ENCODE data around the gene FUT2. TPM values are rescaled to one million over a fixed set of nuclear protein-coding genes. Genes with fewer than 3 reads are reported as not detected.

Gene FUT2
- polyA plus RNA-seq, 1 donor (not counting 4 experiments of a cell fraction or from before 2014, with no cell fraction given), result 2.3 TPM

DNA sequence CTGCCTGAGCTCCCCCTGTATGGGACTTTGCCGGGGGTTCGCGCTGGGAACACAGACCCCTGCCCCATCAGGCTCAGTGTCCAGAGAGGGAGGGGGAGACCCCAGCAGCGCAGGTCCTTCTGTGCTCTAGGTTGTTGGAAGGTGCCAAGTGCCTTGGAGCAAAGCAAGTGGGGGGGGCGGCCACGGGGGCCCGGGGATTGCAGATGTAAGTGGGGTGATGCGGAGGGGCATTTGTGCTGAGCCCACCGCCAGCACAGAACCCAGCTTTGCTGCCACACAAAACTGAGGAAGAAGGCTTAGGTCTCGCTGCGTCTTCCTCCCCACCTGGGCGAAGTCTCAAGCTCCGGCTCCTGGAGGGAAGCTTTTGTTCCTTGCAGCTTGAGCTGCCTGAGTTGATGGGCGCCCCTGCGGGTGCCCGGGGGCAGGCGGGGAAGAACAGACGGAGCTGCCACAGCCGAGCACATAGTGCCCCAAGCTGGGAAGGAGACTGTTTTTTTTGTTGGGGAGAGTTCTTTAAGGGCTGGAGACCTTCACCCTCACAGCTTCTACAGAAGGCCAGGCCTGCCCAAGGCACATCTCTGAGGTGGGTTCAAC lies 21.5 kb upstream of the FUT2 start:
- no peak for FAIRE-seq
- TF ChIP-seq, protein P1, sequence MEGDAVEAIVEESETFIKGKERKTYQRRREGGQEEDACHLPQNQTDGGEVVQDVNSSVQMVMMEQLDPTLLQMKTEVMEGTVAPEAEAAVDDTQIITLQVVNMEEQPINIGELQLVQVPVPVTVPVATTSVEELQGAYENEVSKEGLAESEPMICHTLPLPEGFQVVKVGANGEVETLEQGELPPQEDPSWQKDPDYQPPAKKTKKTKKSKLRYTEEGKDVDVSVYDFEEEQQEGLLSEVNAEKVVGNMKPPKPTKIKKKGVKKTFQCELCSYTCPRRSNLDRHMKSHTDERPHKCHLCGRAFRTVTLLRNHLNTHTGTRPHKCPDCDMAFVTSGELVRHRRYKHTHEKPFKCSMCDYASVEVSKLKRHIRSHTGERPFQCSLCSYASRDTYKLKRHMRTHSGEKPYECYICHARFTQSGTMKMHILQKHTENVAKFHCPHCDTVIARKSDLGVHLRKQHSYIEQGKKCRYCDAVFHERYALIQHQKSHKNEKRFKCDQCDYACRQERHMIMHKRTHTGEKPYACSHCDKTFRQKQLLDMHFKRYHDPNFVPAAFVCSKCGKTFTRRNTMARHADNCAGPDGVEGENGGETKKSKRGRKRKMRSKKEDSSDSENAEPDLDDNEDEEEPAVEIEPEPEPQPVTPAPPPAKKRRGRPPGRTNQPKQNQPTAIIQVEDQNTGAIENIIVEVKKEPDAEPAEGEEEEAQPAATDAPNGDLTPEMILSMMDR (optimal IDR thresholded peaks at IDR 0.05 in 1 of 3, IDR thresholded peaks at IDR 0.05 in 1 of 3, conservative IDR thresholded peaks at IDR 0.05 in 1 of 3; ENCODE audit: extremely low read depth in 1 of 3, insufficient read depth in 2 of 3, low read length in 3 of 3), result no peak
- TF ChIP-seq EZH2 (IDR thresholded peaks at IDR 0.05; ENCODE audit: low read length), result no peak
- Histone ChIP-seq H3K36me3 (ENCODE audit: control insufficient read depth in 2 of 2, extremely low read depth in 1 of 2, insufficient read depth in 2 of 2, low read length in 2 of 2) (no peaks in the 10 kb centered on the region), H3K79me2 (ENCODE audit: control insufficient read depth, insufficient read depth, low read length) (no peaks in the 10 kb centered on the region), H3K9me3 (ENCODE audit: control insufficient read depth, low read depth, low read length) (no peaks in the 10 kb centered on the region), H3K27me3 (ENCODE audit: control insufficient read depth, extremely low read depth, insufficient read depth, low read length) (no peaks in the 10 kb centered on the region), H3K4me3 (ENCODE audit: control insufficient read depth in 2 of 3, extremely low read depth in 1 of 3, insufficient read depth in 2 of 3, low read depth in 1 of 3, low read length in 3 of 3) (no peak overlapping the region), H3K9ac (ENCODE audit: control insufficient read depth, extremely low read depth, insufficient read depth, low read length) (no peak overlapping the region), H3K27ac (ENCODE audit: control insufficient read depth, insufficient read depth, low read length) (no peak overlapping the region), H3K9me1 (ENCODE audit: control insufficient read depth, extremely low read depth, insufficient read depth, low read length) (no peaks in the 10 kb centered on the region), H4K20me1 (ENCODE audit: control insufficient read depth, extremely low read depth, insufficient read depth, low read length) (no peaks in the 10 kb centered on the region), H3K4me2 (ENCODE audit: control insufficient read depth, extremely low read depth, insufficient read depth, low read depth, low read length) (no peak overlapping the region), H3K4me1 (ENCODE audit: control insufficient read depth, extremely low read depth, insufficient read depth, low read length) (no peaks in the 10 kb centered on the region), H2AFZ (ENCODE audit: control insufficient read depth, low read length) (no peak overlapping the region)
- DNase-seq (ENCODE audit: low read depth, low spot score), result no peak
- dilution Hi-C loops (cut with MboI; ENCODE audit: extremely low pct_ligation_motif_present, low sequenced_read_pairs), result no loop called here

DNA sequence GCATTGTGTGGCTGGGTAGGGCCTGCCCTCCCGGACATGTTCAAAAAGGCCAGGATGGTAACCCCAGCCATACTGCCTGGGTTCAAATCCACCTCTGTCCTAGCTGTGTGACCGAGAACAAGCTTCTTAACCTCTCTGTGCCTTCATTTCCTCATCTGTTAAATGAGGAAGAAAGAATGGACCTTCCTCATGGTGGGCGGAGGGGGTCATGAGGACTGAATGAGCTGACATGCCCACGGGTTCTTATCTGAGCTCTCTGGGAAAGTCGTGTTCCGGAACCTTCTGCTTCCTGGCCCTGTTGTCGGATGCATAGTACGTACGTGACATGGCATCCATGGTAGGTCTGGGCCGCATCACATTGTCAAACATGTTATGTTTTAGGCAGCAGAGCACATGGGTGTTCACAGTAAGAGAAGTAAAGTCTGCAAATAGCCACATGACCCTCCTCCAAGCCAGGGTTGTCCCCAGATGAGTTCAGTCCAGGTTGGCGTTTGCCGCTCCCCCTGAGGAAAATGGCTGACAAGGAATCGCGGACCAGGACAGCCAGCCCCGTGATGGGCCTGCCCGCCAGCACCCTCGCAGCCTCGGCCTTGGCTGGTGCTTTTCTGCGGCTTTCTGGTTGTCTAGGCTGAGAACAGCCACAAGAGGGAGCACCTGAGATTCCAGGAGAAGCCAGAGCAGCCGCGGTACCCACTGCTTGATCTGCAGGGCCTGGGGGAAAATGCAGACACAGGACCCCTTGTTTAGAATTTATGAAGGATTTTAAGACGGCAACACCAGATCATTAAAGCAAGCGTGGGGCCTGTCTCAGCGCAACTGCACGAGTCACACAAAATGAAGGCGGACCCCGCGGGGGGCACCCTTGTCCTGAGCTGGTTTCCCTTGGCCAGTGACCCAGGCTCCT lies 20.6 kb upstream of the FUT2 start:
- TF ChIP-seq EZH2 (IDR thresholded peaks at IDR 0.05; ENCODE audit: low read length), result no peak
- TF ChIP-seq, protein P1 (optimal IDR thresholded peaks at IDR 0.05 in 1 of 3, IDR thresholded peaks at IDR 0.05 in 1 of 3, conservative IDR thresholded peaks at IDR 0.05 in 1 of 3; ENCODE audit: extremely low read depth in 1 of 3, insufficient read depth in 2 of 3, low read length in 3 of 3), result peak; percentile 71 to 93 (median 73)
- H3K27ac ChIP-seq (ENCODE audit: control insufficient read depth, insufficient read depth, low read length), result no peak overlapping the region
- no peaks in the 10 kb centered on the region for H3K36me3 ChIP-seq (ENCODE audit: control insufficient read depth in 2 of 2, extremely low read depth in 1 of 2, insufficient read depth in 2 of 2, low read length in 2 of 2)
- H3K9me3 ChIP-seq (ENCODE audit: control insufficient read depth, low read depth, low read length), result no peaks in the 10 kb centered on the region
- no peaks in the 10 kb centered on the region for H3K79me2 ChIP-seq (ENCODE audit: control insufficient read depth, insufficient read depth, low read length)
- FAIRE-seq (peak; percentile 63), DNase-seq (ENCODE audit: low read depth, low spot score) (no peak)
- H3K4me3 ChIP-seq (ENCODE audit: control insufficient read depth in 2 of 3, extremely low read depth in 1 of 3, insufficient read depth in 2 of 3, low read depth in 1 of 3, low read length in 3 of 3), result no peak overlapping the region
- dilution Hi-C loops (cut with MboI; ENCODE audit: extremely low pct_ligation_motif_present, low sequenced_read_pairs), result no loop called here
- no peak overlapping the region for H2AFZ ChIP-seq (ENCODE audit: control insufficient read depth, low read length)
- no peaks in the 10 kb centered on the region for H4K20me1 ChIP-seq (ENCODE audit: control insufficient read depth, extremely low read depth, insufficient read depth, low read length)
- no peaks in the 10 kb centered on the region for H3K4me1 ChIP-seq (ENCODE audit: control insufficient read depth, extremely low read depth, insufficient read depth, low read length)
- no peak overlapping the region for H3K4me2 ChIP-seq (ENCODE audit: control insufficient read depth, extremely low read depth, insufficient read depth, low read depth, low read length)
- H3K9ac ChIP-seq (ENCODE audit: control insufficient read depth, extremely low read depth, insufficient read depth, low read length), result no peak overlapping the region
- H3K9me1 ChIP-seq (ENCODE audit: control insufficient read depth, extremely low read depth, insufficient read depth, low read length), result no peaks in the 10 kb centered on the region
- H3K27me3 ChIP-seq (ENCODE audit: control insufficient read depth, extremely low read depth, insufficient read depth, low read length), result no peaks in the 10 kb centered on the region

All from keratinocyte (primary cell).